AG10803 (cell line): Measurements from ENCODE around the gene SLC13A4.

Experiments
- DNase-seq: peaks from one replicate; pipeline ENCODE4 v3.0.0; 2010; ENCODE audit warnings: low read depth
- H3K4me3 ChIP-seq: 2 replicates; pipeline ENCODE4 v1.5.1; 2011; ENCODE audit warnings: mild to moderate bottlenecking, low read length, control low read depth
- TF ChIP-seq, protein P1 (sequence below): conservative IDR thresholded peaks from 2 replicates; pipeline ENCODE4 v1.5.1; 2011; ENCODE audit warnings: mild to moderate bottlenecking, low read length, control low read depth, inconsistent platforms

Gene SLC13A4

DNA sequence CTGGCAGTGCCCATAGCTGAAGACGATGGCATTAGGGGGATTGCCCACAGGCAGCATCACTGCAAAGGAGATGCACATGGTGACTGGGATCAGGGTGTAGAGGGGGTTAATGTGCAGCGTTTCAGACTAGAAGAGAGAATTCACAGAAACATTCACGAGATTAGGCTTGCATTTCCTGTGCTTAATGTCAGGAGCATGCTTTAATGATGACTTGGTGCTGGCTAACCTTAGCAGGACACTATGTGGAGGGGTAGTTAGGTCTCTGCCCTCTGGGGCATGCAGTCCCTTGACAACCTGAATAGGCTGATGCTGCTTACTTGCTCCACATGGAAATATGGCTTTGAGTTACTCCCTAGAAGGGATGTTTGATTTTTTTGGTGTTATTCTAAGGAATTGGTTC is 43.9 kb downstream of the SLC13A4 start:
- peak; percentile 41 for DNase-seq
- TF ChIP-seq, protein P1, sequence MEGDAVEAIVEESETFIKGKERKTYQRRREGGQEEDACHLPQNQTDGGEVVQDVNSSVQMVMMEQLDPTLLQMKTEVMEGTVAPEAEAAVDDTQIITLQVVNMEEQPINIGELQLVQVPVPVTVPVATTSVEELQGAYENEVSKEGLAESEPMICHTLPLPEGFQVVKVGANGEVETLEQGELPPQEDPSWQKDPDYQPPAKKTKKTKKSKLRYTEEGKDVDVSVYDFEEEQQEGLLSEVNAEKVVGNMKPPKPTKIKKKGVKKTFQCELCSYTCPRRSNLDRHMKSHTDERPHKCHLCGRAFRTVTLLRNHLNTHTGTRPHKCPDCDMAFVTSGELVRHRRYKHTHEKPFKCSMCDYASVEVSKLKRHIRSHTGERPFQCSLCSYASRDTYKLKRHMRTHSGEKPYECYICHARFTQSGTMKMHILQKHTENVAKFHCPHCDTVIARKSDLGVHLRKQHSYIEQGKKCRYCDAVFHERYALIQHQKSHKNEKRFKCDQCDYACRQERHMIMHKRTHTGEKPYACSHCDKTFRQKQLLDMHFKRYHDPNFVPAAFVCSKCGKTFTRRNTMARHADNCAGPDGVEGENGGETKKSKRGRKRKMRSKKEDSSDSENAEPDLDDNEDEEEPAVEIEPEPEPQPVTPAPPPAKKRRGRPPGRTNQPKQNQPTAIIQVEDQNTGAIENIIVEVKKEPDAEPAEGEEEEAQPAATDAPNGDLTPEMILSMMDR: no peak
- no peak overlapping the region for H3K4me3 ChIP-seq

DNA sequence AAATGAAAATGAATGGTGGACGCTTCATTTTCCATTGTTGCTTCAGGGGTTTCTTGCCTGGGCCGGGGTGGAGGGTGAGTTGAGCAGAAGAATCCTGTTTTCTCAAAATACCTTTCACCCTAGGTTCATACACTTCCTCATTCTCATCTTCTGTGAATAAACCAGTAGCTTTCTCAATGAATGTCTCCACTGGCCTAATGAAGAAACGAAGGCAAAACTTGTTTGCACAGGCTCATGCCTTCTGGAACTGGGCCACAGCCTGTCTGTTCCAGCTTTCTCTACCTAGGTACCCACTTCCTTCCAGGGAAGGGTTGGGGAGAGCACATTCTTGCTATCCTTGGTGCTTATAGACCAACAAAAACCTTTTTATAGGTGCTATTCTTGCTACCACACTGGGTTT is 44.4 kb downstream of the SLC13A4 start:
- no peak for DNase-seq
- TF ChIP-seq, protein P1: no peak
- no peak overlapping the region for H3K4me3 ChIP-seq

DNA sequence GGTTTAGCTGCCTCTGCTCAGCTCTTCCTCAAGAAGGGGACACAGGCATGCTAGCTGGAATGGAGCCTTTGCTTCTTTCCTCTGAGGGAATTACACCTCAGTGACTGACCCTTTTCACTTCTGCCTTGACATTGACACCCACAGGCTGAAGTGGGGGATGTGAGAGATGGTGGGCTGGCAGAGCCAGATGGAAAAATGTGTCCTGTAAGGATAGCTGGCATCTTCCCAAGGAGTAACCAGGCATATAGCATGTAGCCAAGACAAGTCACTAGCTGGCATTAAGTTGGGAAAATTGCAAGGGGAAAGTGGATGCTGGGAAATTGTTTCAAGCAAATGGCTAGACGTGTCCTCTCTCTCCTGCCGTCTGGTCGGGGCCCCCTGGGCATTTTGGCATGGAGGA is 45.8 kb downstream of the SLC13A4 start:
- H3K4me3 ChIP-seq: no peak overlapping the region

DNA sequence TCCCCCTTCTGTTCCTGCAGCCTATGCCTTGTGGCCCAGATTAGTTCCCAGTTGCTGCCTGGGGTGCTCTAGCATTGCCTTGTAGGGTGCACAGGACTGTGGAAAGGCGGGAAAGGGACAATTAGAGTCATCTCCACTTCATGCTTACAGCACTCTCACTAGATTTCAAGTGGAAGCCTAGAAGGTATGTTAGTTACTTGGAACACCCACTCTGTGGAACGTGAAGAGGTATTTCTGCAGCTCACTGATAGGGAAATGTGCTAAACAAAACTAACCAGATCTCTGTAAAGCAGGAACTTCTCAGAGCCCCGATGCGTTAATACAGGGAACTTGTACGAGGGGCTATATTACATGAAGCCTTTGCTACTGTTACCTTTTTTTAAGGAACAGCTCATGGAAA is 46.2 kb downstream of the SLC13A4 start:
- no peak overlapping the region for H3K4me3 ChIP-seq
- TF ChIP-seq, protein P1: no peak
- DNase-seq: no peak

More for the DNA sequence above, 45.8 kb downstream of the SLC13A4 start:
- no peak for DNase-seq
- TF ChIP-seq, protein P1: no peak

DNA sequence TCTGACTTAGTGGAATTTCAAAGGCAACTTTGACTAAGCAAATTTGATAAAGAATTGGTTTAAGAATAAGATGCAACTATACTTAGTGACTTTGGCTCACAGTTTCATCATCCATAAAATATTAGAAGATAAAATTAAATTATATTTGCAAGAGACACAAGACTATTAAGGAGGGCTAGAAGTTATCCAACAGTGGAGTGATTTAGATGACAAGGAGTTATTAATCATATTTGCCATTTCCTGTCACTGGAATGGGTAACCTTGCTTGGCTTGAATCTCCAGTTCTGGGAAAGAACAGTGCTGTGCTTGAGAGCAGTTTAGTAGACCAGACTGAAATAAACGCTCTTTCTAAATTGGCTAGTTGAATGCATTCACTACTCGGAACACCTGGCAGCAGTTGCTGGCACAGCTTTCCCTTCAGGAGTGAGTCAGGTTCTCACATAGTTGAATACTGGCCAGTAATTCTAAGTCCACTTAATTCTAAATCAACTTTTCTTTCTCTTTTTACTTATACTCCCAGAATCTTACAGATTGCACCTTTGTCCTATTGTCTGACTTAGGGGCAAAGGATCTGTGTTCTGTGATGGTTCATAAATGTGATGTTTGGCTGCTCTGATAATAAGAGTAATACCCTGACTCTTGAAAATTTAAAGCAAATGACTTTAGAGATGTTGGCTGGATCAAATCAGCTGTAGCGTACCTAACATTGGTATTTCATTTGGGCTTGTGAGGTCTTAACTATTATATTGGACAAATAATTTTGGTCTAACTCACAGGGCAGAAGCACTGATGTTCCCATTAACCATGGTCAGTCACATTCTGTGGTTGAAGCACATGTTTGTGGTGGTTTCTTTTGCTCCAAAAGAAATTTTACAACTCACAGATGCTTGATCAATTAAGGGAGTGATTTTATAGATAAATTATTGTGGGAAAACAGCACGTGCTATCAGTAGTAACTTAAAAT is 49.1 kb downstream of the SLC13A4 start:
- H3K4me3 ChIP-seq: no peak overlapping the region
- peak; percentile 73 for DNase-seq
- TF ChIP-seq, protein P1: no peak

DNA sequence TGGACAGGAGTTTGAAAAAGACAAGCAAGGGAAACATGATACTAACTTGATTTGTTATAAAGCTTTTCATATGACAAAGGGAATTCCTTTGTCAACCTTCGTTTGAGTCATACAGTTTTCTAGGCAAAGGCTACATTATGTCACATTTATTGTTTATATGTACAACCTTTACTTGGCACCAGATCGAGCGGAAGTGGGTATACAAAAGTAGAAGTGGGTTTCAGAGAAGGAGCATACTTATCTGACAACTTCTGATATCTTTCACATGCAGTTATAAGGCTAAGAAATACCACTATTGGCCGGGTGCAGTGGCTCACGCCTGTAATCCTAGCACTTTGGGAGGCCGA is 54.7 kb downstream of the SLC13A4 start:
- TF ChIP-seq, protein P1: no peak
- peak; percentile 43 for DNase-seq
- H3K4me3 ChIP-seq: no peak overlapping the region
